Measurements from ENCODE around the gene MAP7D2.

DNA sequence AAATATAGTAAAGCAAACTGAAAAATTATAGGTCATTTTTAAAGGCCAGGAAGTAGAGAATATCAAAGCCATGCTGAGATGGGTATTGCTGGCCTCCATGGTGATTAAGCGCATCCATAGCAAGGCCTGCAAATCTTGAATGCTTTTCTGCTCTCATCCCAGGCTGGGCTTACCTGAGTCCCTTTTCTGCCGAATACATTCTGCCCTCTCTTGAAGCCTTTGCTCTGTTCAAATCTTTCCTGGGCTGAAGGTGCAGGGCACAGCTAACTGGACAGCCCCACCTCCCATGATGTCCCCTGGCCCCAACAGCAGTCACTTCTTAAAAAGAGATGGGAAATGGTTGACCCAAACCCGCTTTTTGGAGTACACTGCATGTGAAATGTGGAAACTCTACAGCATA lies 35.0 kb upstream of the MAP7D2 start:
- TF ChIP-seq, protein P1, sequence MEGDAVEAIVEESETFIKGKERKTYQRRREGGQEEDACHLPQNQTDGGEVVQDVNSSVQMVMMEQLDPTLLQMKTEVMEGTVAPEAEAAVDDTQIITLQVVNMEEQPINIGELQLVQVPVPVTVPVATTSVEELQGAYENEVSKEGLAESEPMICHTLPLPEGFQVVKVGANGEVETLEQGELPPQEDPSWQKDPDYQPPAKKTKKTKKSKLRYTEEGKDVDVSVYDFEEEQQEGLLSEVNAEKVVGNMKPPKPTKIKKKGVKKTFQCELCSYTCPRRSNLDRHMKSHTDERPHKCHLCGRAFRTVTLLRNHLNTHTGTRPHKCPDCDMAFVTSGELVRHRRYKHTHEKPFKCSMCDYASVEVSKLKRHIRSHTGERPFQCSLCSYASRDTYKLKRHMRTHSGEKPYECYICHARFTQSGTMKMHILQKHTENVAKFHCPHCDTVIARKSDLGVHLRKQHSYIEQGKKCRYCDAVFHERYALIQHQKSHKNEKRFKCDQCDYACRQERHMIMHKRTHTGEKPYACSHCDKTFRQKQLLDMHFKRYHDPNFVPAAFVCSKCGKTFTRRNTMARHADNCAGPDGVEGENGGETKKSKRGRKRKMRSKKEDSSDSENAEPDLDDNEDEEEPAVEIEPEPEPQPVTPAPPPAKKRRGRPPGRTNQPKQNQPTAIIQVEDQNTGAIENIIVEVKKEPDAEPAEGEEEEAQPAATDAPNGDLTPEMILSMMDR (IDR thresholded peaks at IDR 0.05; ENCODE audit: borderline replicate concordance, extremely low read depth, low read length, poor library complexity, severe bottlenecking): no peak
- no peak for TF ChIP-seq EZH2 (IDR thresholded peaks at IDR 0.05; ENCODE audit: borderline replicate concordance, low read depth, low read length, severe bottlenecking)

All from DND-41 (cell line).